Measurements from ENCODE around the gene CANT1. TPM values are rescaled to one million over a fixed set of nuclear protein-coding genes. Genes with fewer than 3 reads are reported as not detected.
A peak's percentile ranks its signal among the peaks of the same experiment; 100 is the strongest.

CANT1 gene
- total and polyA plus RNA-seq, 2 of the 13 experiments (the other 11 are each of a cell fraction or from before 2014, with no cell fraction given), result 34.1 to 42.1 TPM

- TF ChIP-seq ZNF34 (CRISPR knock-in tag; IDR thresholded peaks at IDR 0.05; ENCODE audit: borderline replicate concordance) (no peak), SNAPC2 (CRISPR knock-in tag; IDR thresholded peaks at IDR 0.05) (no peak), IRF1 (CRISPR knock-in tag; IDR thresholded peaks at IDR 0.05; ENCODE audit: low read depth) (no peak)
Measured at GRCh38 chr17:78985395-78985794, 24.2 kb downstream of the CANT1 start (continued).

GRCh38 chr17:78981010-78981888 lies 28.3 kb downstream of the CANT1 start:
- peak overlapping the region; percentile 90 for H3K9ac ChIP-seq (ENCODE audit: insufficient read depth, low read depth, low read length)
- BruUV-seq (replicated peaks), result no TSS peak
- TF ChIP-seq LCORL (IDR thresholded peaks at IDR 0.05) (no peak), LCORL (CRISPR knock-in tag; IDR thresholded peaks at IDR 0.05) (no peak), ZNF10 (CRISPR knock-in tag; IDR thresholded peaks at IDR 0.05; ENCODE audit: borderline replicate concordance, low read depth) (no peak), ZSCAN22 (CRISPR knock-in tag; IDR thresholded peaks at IDR 0.05) (no peak), TEAD3 (CRISPR knock-in tag; optimal IDR thresholded peaks at IDR 0.05; ENCODE audit: borderline replicate concordance) (peak; percentile 10), ZNF317 (CRISPR knock-in tag; IDR thresholded peaks at IDR 0.05) (0 out of 2 replicates have a peak, but pooled peaks have one; percentile 38), RBM39 (IDR thresholded peaks at IDR 0.05; ENCODE audit: low read depth, low read length, poor library complexity, severe bottlenecking) (no peak), ZNF484 (CRISPR knock-in tag; IDR thresholded peaks at IDR 0.05; ENCODE audit: borderline replicate concordance, low read depth) (no peak), FLYWCH1 (CRISPR knock-in tag; IDR thresholded peaks at IDR 0.05) (0 out of 2 replicates have a peak, but pooled peaks have one; percentile 2), ZNF333 (CRISPR knock-in tag; IDR thresholded peaks at IDR 0.05; ENCODE audit: borderline replicate concordance) (0 out of 2 replicates have a peak, but pooled peaks have one; percentile 16), HOXD1 (CRISPR knock-in tag; IDR thresholded peaks at IDR 0.05) (no peak), RARA (CRISPR knock-in tag; IDR thresholded peaks at IDR 0.05) (0 out of 2 replicates have a peak, but pooled peaks have one; percentile 0), SOX5 (CRISPR knock-in tag; IDR thresholded peaks at IDR 0.05; ENCODE audit: borderline replicate concordance) (no peak), PRDM10 (CRISPR knock-in tag; IDR thresholded peaks at IDR 0.05; ENCODE audit: low read depth) (peak; percentile 78; the same call in 1 of the 2 replicates)

More at GRCh38 chr17:78981010-78981888, 28.3 kb downstream of the CANT1 start:
- H3K36me3 ChIP-seq (replicated peaks in 1 of 2; ENCODE audit: control insufficient read depth in 1 of 2, insufficient read depth in 2 of 2, low read length in 2 of 2), result peaks cover 5 to 17% of the 10 kb centered on the region in 2 experiments; a peak in 4 of 5 replicates
- no peaks in the 10 kb centered on the region for H3K9me3 ChIP-seq (ENCODE audit: low read length)
- H3K4me3 ChIP-seq (replicated peaks in 1 of 3; ENCODE audit: insufficient read depth in 1 of 3, low read depth in 2 of 3, low read length in 3 of 3), result peak overlapping the region in 2 of 3 experiments; percentile 73 to 84; a peak in 4 of 6 replicates
- no peaks in the 10 kb centered on the region; a peak in 1 of 5 replicates for H3K27me3 ChIP-seq (ENCODE audit: control insufficient read depth in 1 of 2, insufficient read depth in 2 of 2, low read length in 2 of 2)
- peaks cover 23% of the 10 kb centered on the region for H3K79me2 ChIP-seq (ENCODE audit: insufficient read depth, low read length)
- H3K27ac ChIP-seq (ENCODE audit: extremely low read length, insufficient read depth, low read length), result peak overlapping the region; percentile 88
- WGBS (ENCODE audit: low lambda C conversion rate), result 77% methylated on average over 16 of the region's 16 CpGs
- FAIRE-seq, result no peak
- H4K20me1 ChIP-seq (ENCODE audit: insufficient read depth, low read length), result peaks cover 12% of the 10 kb centered on the region; the same call in 1 of the 2 replicates
- ChIA-PET CTCF (ENCODE audit: low intra/inter-chr PET ratio, low total read pairs) (no interaction called here), POLR2A (interaction anchor here (0.6 to 4.6 kb wide), 12 partner anchors 9 to 105 kb away, joined by 3 to 51 read pairs (median 14); partner anchors contain the start of gene CANT1)
- no peak for DNase-seq (ENCODE audit: low spot score)
- no peak for ATAC-seq
- in situ Hi-C loops (cut with HindIII; ENCODE audit: extremely low pct_ligation_motif_present, low pct_unique_long_range_greater_than_20kb), result no loop called here
- no peak overlapping the region for H2AFZ ChIP-seq (ENCODE audit: low read length)
- H3K4me2 ChIP-seq (ENCODE audit: low read depth, low read length), result peak overlapping the region; percentile 96
- H3K4me1 ChIP-seq (ENCODE audit: insufficient read depth, low read length), result peaks cover 59% of the 10 kb centered on the region
- intact Hi-C loops (cut with micrococcal nuclease; ENCODE audit: unreplicated experiment), result loop anchor here (2.0 kb wide), 1 partner anchor 28 kb away; the partner anchor contains the start of gene CANT1
